WTC11 (cell line): ENCODE results near the gene GGT6. TPM values are rescaled to one million over a fixed set of nuclear protein-coding genes. Genes with fewer than 3 reads are reported as not detected.

Experiments
- ATAC-seq: fragments of 200-7000 bp; cut with Tn5 transposase; 2 replicates; pipeline ENCODE4 v1.10.0; 2021; ENCODE audit warnings: mild to moderate bottlenecking, moderate library complexity
- CTCF ChIA-PET: fragments of 300-600 bp; sonication (Branson Sonifier 250); formaldehyde crosslinking; loops from one replicate; lab custom pipeline; 2021; ENCODE audit warnings: antibody characterized with exemption; lab: Charles Lee
- POLR2A ChIA-PET: fragments of 350-600 bp; sonication (Branson Sonifier 250); formaldehyde crosslinking; loops from one replicate; lab custom pipeline; 2021; ENCODE audit warnings: antibody characterized with exemption; lab: Charles Lee
- DNase-seq: peaks from one replicate; pipeline ENCODE4 v3.0.0; 2021; ENCODE audit warnings: low spot score
- H3K27ac Mint-ChIP-seq: 2 replicates; pipeline ENCODE4 v1.8.0; 2021; ENCODE audit warnings: mixed read lengths
- H3K27me3 Mint-ChIP-seq: 2 replicates; pipeline ENCODE4 v1.8.0; 2021; ENCODE audit warnings: low read depth, mild to moderate bottlenecking, moderate library complexity, mixed read lengths
- H3K36me3 Mint-ChIP-seq: 2 replicates; pipeline ENCODE4 v1.8.0; 2021; ENCODE audit warnings: mixed read lengths
- H3K4me1 Mint-ChIP-seq: 2 replicates; pipeline ENCODE4 v1.8.0; 2022; ENCODE audit warnings: mixed read lengths
- H3K4me3 Mint-ChIP-seq: 2 replicates; pipeline ENCODE4 v1.8.0; 2021; ENCODE audit warnings: mild to moderate bottlenecking, moderate library complexity, mixed read lengths
- H3K9me3 Mint-ChIP-seq: 2 replicates; pipeline ENCODE4 v1.8.0; 2021; ENCODE audit warnings: mixed read lengths
- ARID4B ChIP-seq: sonication (generic); formaldehyde crosslinking; IDR thresholded peaks from 2 replicates; pipeline ENCODE4 v1.8.0; 2023; ENCODE audit warnings: missing genetic modification reagents, mild to moderate bottlenecking, borderline replicate concordance
- EMX1 ChIP-seq: fragments of 250-450 bp; sonication (Bioruptor Pico); IDR thresholded peaks from 2 replicates; pipeline ENCODE4 v1.8.0; 2021; ENCODE audit warnings: mild to moderate bottlenecking
- ERG ChIP-seq: fragments of 250-450 bp; sonication (Bioruptor Pico); IDR thresholded peaks from 2 replicates; pipeline ENCODE4 v1.8.0; 2021; ENCODE audit warnings: mild to moderate bottlenecking
- FOXP4 ChIP-seq: sonication (generic); formaldehyde crosslinking; IDR thresholded peaks from 2 replicates; pipeline ENCODE4 v1.8.0; 2022; ENCODE audit warnings: mild to moderate bottlenecking, missing genetic modification reagents
- GRHL2 ChIP-seq: fragments of 250-450 bp; sonication (Bioruptor Pico); IDR thresholded peaks from 2 replicates; pipeline ENCODE4 v1.8.0; 2022; ENCODE audit warnings: mild to moderate bottlenecking, moderate library complexity; ENCODE audit not compliant: insufficient replicate concordance, severe bottlenecking
- IRF1 ChIP-seq: sonication (generic); formaldehyde crosslinking; IDR thresholded peaks from 2 replicates; pipeline ENCODE4 v1.8.0; 2023; ENCODE audit warnings: missing genetic modification reagents
- KAT7 ChIP-seq: sonication (generic); formaldehyde crosslinking; IDR thresholded peaks from 2 replicates; pipeline ENCODE4 v1.8.1; 2023; ENCODE audit warnings: missing genetic modification reagents, mild to moderate bottlenecking, borderline replicate concordance
- NFE2L1 ChIP-seq: sonication (generic); formaldehyde crosslinking; IDR thresholded peaks from 2 replicates; pipeline ENCODE4 v1.8.1; 2023; ENCODE audit warnings: missing genetic modification reagents
- NR3C1 ChIP-seq: sonication (generic); formaldehyde crosslinking; conservative IDR thresholded peaks from 2 replicates; pipeline ENCODE4 v1.8.1; 2023; ENCODE audit warnings: low read depth, mild to moderate bottlenecking, missing genetic modification reagents
- SMAD4 ChIP-seq: sonication (generic); formaldehyde crosslinking; IDR thresholded peaks from 2 replicates; pipeline ENCODE4 v1.8.0; 2022; ENCODE audit warnings: mild to moderate bottlenecking, missing genetic modification reagents
- USF2 ChIP-seq: sonication (generic); formaldehyde crosslinking; IDR thresholded peaks from 2 replicates; pipeline ENCODE4 v1.8.1; 2023; ENCODE audit warnings: mild to moderate bottlenecking, missing genetic modification reagents, moderate library complexity
- ZNF219 ChIP-seq: sonication (generic); formaldehyde crosslinking; IDR thresholded peaks from 2 replicates; pipeline ENCODE4 v1.8.0; 2023; ENCODE audit warnings: missing genetic modification reagents, mild to moderate bottlenecking, borderline replicate concordance
- ZNF671 ChIP-seq: fragments of 250-450 bp; sonication (Bioruptor Pico); IDR thresholded peaks from 2 replicates; pipeline ENCODE4 v1.8.0; 2021; ENCODE audit warnings: mild to moderate bottlenecking
- total RNA-seq: library from RNA; stranded (reverse); gene quantifications from 3 replicates; pipeline ENCODE4 v1.2.3, GENCODE V29; 2021

The GGT6 gene
- total RNA-seq, 1 experiment from 2014 or later, result 0.07 TPM

GRCh38 chr17:4534928-4535666, 25.3 kb downstream of the GGT6 start:
- Mint-ChIP-seq H3K36me3 (peaks cover 4% of the 10 kb centered on the region), H3K9me3 (no peaks in the 10 kb centered on the region), H3K27ac (no peak overlapping the region), H3K27me3 (peaks cover 47% of the 10 kb centered on the region), H3K4me3 (peak overlapping the region; percentile 60), H3K4me1 (peaks cover 18% of the 10 kb centered on the region)
- TF ChIP-seq GRHL2 (no peak), EMX1 (CRISPR knock-in tag) (0 out of 2 replicates have a peak, but pooled peaks have one; percentile 11)
- peak; percentile 3 for ATAC-seq
- ChIA-PET POLR2A (interaction anchor here (1.8 kb wide), 1 partner anchor 12 kb away, joined by 5 read pairs; no protein-coding TSS in a partner anchor), CTCF (interaction anchor here (1.1 to 8.2 kb wide), 2 partner anchors 32 to 114 kb away, joined by 4 to 57 read pairs; no protein-coding TSS in a partner anchor)
- DNase-seq, result no peak

GRCh38 chr17:4534515-4534914, 25.9 kb downstream of the GGT6 start:
- H3K9me3 Mint-ChIP-seq, result no peaks in the 10 kb centered on the region
- no peak for ATAC-seq
- ChIA-PET POLR2A (no interaction called here), CTCF (interaction anchor here (1.1 to 8.2 kb wide), 2 partner anchors 33 to 114 kb away, joined by 4 to 57 read pairs; no protein-coding TSS in a partner anchor)
- peaks cover 53% of the 10 kb centered on the region for H3K27me3 Mint-ChIP-seq
- no peaks in the 10 kb centered on the region for H3K36me3 Mint-ChIP-seq
- no peak overlapping the region for H3K4me3 Mint-ChIP-seq
- no peak for DNase-seq
- no peak overlapping the region for H3K27ac Mint-ChIP-seq
- peaks cover 18% of the 10 kb centered on the region for H3K4me1 Mint-ChIP-seq
- TF ChIP-seq NFE2L1 (CRISPR knock-in tag) (no peak), ZNF671 (CRISPR knock-in tag) (peak; percentile 27; the same call in 1 of the 2 replicates)

- CTCF ChIA-PET, result interaction anchor here (1.1 to 8.2 kb wide), 2 partner anchors 34 to 113 kb away, joined by 4 to 57 read pairs; no protein-coding TSS in a partner anchor
- H3K9me3 Mint-ChIP-seq, result no peaks in the 10 kb centered on the region
- no peak overlapping the region for H3K4me3 Mint-ChIP-seq
- ATAC-seq (no peak; the same call in 1 of the 2 replicates), DNase-seq (no peak)
- POLR2A ChIA-PET, result no interaction called here
- no peak overlapping the region for H3K27ac Mint-ChIP-seq
- peaks cover 60% of the 10 kb centered on the region for H3K27me3 Mint-ChIP-seq
- peaks cover 18% of the 10 kb centered on the region for H3K4me1 Mint-ChIP-seq
- TF ChIP-seq ZNF671 (CRISPR knock-in tag) (no peak), ZNF219 (no peak), USF2 (CRISPR knock-in tag) (no peak), NR3C1 (CRISPR knock-in tag) (no peak), ARID4B (no peak), SMAD4 (CRISPR knock-in tag) (no peak), FOXP4 (CRISPR knock-in tag) (no peak), KAT7 (CRISPR knock-in tag) (no peak), ERG (CRISPR knock-in tag) (no peak), IRF1 (CRISPR knock-in tag) (no peak)
- no peaks in the 10 kb centered on the region for H3K36me3 Mint-ChIP-seq
These were observed 26.6 kb downstream of the GGT6 start for GRCh38 chr17:4533523-4534504.
